HepG2 (cell line): ENCODE results near the gene KMT2A. TPM values are rescaled to one million over a fixed set of nuclear protein-coding genes. Genes with fewer than 3 reads are reported as not detected.

Experiments used
- ATAD3A ChIP-seq: sonication (generic); formaldehyde crosslinking; IDR thresholded peaks from 2 replicates; pipeline ENCODE4 v1.4.0; 2020; ENCODE audit warnings: missing genetic modification reagents
- BHLHE40 ChIP-seq: IDR thresholded peaks from 2 replicates; pipeline ENCODE4 v1.6.1; 2011; ENCODE audit warnings: low read length, improper control_type of control experiment
- CBX1 ChIP-seq: IDR thresholded peaks from one replicate; pipeline ENCODE4 v1.6.1; 2016; ENCODE audit warnings: antibody characterized with exemption, low read depth
- CEBPG ChIP-seq: IDR thresholded peaks from 2 replicates; pipeline ENCODE4 v1.6.1; 2016
- DBP ChIP-seq: sonication (generic); formaldehyde crosslinking; IDR thresholded peaks from 2 replicates; pipeline ENCODE4 v1.4.0; 2020; ENCODE audit warnings: missing genetic modification reagents; ENCODE audit errors: not compliant biosample characterization
- HHEX ChIP-seq: IDR thresholded peaks from 2 replicates; pipeline ENCODE4 v1.6.1; 2016; ENCODE audit warnings: control low read depth
- JDP2 ChIP-seq: sonication (generic); formaldehyde crosslinking; IDR thresholded peaks from 2 replicates; pipeline ENCODE4 v1.8.1; 2022; ENCODE audit warnings: missing genetic modification reagents, borderline replicate concordance
- KDM5A ChIP-seq: fragments of 200-600 bp; sonication (generic); IDR thresholded peaks from 2 replicates; pipeline ENCODE4 v1.7.0; 2018; ENCODE audit warnings: antibody characterized with exemption, mild to moderate bottlenecking, low read length, borderline replicate concordance
- ONECUT2 ChIP-seq: sonication (generic); formaldehyde crosslinking; IDR thresholded peaks from 2 replicates; pipeline ENCODE4 v1.4.0; 2020; ENCODE audit warnings: missing genetic modification reagents
- RAD51 ChIP-seq: fragments of 450-650 bp; IDR thresholded peaks from 2 replicates; pipeline ENCODE4 v1.6.1; 2016; ENCODE audit warnings: borderline replicate concordance
- SALL2 ChIP-seq: sonication (generic); formaldehyde crosslinking; IDR thresholded peaks from 2 replicates; pipeline ENCODE4 v1.8.1; 2023; ENCODE audit warnings: mild to moderate bottlenecking, missing genetic modification reagents, inconsistent platforms
- SNAPC4 ChIP-seq: sonication (generic); formaldehyde crosslinking; IDR thresholded peaks from 2 replicates; pipeline ENCODE4 v1.4.0; 2020; ENCODE audit warnings: mild to moderate bottlenecking, missing genetic modification reagents
- SYNCRIP ChIP-seq: fragments of 200-400 bp; formaldehyde crosslinking; IDR thresholded peaks from 2 replicates; pipeline ENCODE4 v1.6.1; 2018; ENCODE audit warnings: mild to moderate bottlenecking, low read depth, low read length; ENCODE audit not compliant: insufficient read depth
- TERF1 ChIP-seq: sonication (generic); formaldehyde crosslinking; IDR thresholded peaks from 2 replicates; pipeline ENCODE4 v1.8.0; 2022; ENCODE audit warnings: mild to moderate bottlenecking, missing genetic modification reagents, moderate library complexity
- UBTF ChIP-seq: sonication (generic); formaldehyde crosslinking; IDR thresholded peaks from 2 replicates; pipeline ENCODE4 v1.4.0; 2020; ENCODE audit warnings: mild to moderate bottlenecking, missing genetic modification reagents
- ZNF446 ChIP-seq: sonication (generic); formaldehyde crosslinking; IDR thresholded peaks from 2 replicates; pipeline ENCODE4 v1.5.0; 2020; ENCODE audit warnings: mild to moderate bottlenecking, missing genetic modification reagents
- ZNF512 ChIP-seq: sonication (generic); formaldehyde crosslinking; IDR thresholded peaks from 2 replicates; pipeline ENCODE4 v1.4.0; 2020; ENCODE audit warnings: mild to moderate bottlenecking, missing genetic modification reagents
- ZNF562 ChIP-seq: sonication (generic); formaldehyde crosslinking; IDR thresholded peaks from 2 replicates; pipeline ENCODE4 v1.8.0; 2022; ENCODE audit warnings: missing genetic modification reagents, borderline replicate concordance
- polyA plus RNA-seq, 8 experiments: library from polyadenylated mRNA; depleted of rRNA in 3 of 8; stranded (reverse) in 7 of 8; unstranded in 1 of 8; fragments of >200 nt; fragmentation: Illumina TruSeq in 4 of 8; extraction: Trizol in 4 of 8; gene quantifications; 2 replicates each; pipeline versions ENCODE4 v1.2.1 to v1.2.3, GENCODE V29; 2011 to 2016; ENCODE audit warnings: low read depth in 4 of 8, missing spikeins in 1 of 8, mixed read lengths in 1 of 8; ENCODE audit not compliant: insufficient read depth in 1 of 8
- total RNA-seq, 5 experiments: library from RNA; depleted of rRNA; stranded (reverse); fragments of >200 nt; fragmentation: Illumina TruSeq; extraction: Trizol; gene quantifications; 2 replicates each; pipeline ENCODE4 v1.2.3, GENCODE V29; 2016; ENCODE audit warnings: low read depth in 1 of 5

Gene KMT2A
- total and polyA plus RNA-seq, 2 of the 13 experiments (the other 11 are each of a cell fraction or from before 2014, with no cell fraction given): 12.4 to 20.0 TPM

- TF ChIP-seq ZNF512 (CRISPR knock-in tag) (0 out of 2 replicates have a peak, but pooled peaks have one; percentile 51), JDP2 (CRISPR knock-in tag) (no peak), KDM5A (peak; percentile 39; the same call in 1 of the 2 replicates), ZNF446 (CRISPR knock-in tag) (no peak), ONECUT2 (CRISPR knock-in tag) (no peak), HHEX (CRISPR knock-in tag) (no peak), ATAD3A (CRISPR knock-in tag) (no peak), UBTF (CRISPR knock-in tag) (peak; percentile 70; the same call in 1 of the 2 replicates), SYNCRIP (no peak), ZNF562 (no peak), CBX1 (no peak), SALL2 (CRISPR knock-in tag) (peak; percentile 62; the same call in 1 of the 2 replicates), TERF1 (CRISPR knock-in tag) (no peak), BHLHE40 (no peak), DBP (CRISPR knock-in tag) (no peak), SNAPC4 (CRISPR knock-in tag) (no peak), CEBPG (CRISPR knock-in tag) (no peak), RAD51 (no peak)
Measured at GRCh38 chr11:118572061-118572980, 136.0 kb downstream of the KMT2A start, which contains the start of gene ARCN1 (continued).
